PC-3 (cell line): ENCODE data around the gene WDFY3. TPM values are rescaled to one million over a fixed set of nuclear protein-coding genes. Genes with fewer than 3 reads are reported as not detected.
A peak's percentile ranks its signal among the peaks of the same experiment; 100 is the strongest.

Experiments
- ATAC-seq: fragments of 200-7000 bp; cut with Tn5 transposase; 2 replicates; pipeline ENCODE4 v1.9.1; 2020; ENCODE audit warnings: mild to moderate bottlenecking, moderate library complexity
- BruUV-seq: library from RNA; stranded (reverse); fragments of 400-500 nt; replicated peaks from 2 replicates; lab custom pipeline; 2021; lab: Mats Ljungman, UMichigan
- CTCF ChIA-PET: fragments of 300-600 bp; sonication (Branson Sonifier 250); formaldehyde crosslinking; loops from one replicate; lab custom pipeline; 2022; ENCODE audit warnings: antibody characterized with exemption; lab: Charles Lee
- POLR2A ChIA-PET: fragments of 300-600 bp; sonication (Branson Sonifier 250); formaldehyde crosslinking; loops from one replicate; lab custom pipeline; 2022; ENCODE audit warnings: antibody characterized with exemption; ENCODE audit not compliant: unreplicated experiment; lab: Charles Lee
- DNase-seq: peaks from one replicate; pipeline ENCODE4 v3.0.0-alpha.2; 2015
- H2AFZ ChIP-seq: fragments of 300-600 bp; sonication (generic); 2 replicates; pipeline ENCODE4 v1.6.0; 2016; ENCODE audit warnings: antibody characterized with exemption, low read length
- H3F3A ChIP-seq: fragments of 300-600 bp; sonication (generic); one replicate; pipeline ENCODE4 v1.6.0; 2017; ENCODE audit warnings: antibody characterized with exemption, low read length, control low read depth, mild to moderate bottlenecking; ENCODE audit not compliant: unreplicated experiment
- H3K27ac ChIP-seq: fragments of 300-600 bp; sonication (generic); 2 replicates; pipeline ENCODE4 v1.5.1; 2016; ENCODE audit warnings: mild to moderate bottlenecking, low read length
- H3K27me3 ChIP-seq: fragments of 300-600 bp; sonication (generic); 2 replicates; pipeline ENCODE4 v1.6.1; 2016; ENCODE audit warnings: low read length, mixed read lengths
- H3K36me3 ChIP-seq: fragments of 300-600 bp; sonication (generic); 2 replicates; pipeline ENCODE4 v1.6.1; 2016; ENCODE audit warnings: low read depth, mixed run types, low read length, mixed read lengths
- H3K4me1 ChIP-seq: fragments of 300-600 bp; sonication (generic); 2 replicates; pipeline ENCODE4 v1.5.1; 2016; ENCODE audit warnings: low read length; ENCODE audit not compliant: insufficient read depth
- H3K4me2 ChIP-seq: fragments of 300-600 bp; sonication (generic); 2 replicates; pipeline ENCODE4 v1.6.0; 2016; ENCODE audit warnings: low read length
- H3K4me3 ChIP-seq: fragments of 300-600 bp; sonication (generic); 2 replicates; pipeline ENCODE4 v1.5.1; 2016; ENCODE audit warnings: mild to moderate bottlenecking, low read length, mixed read lengths
- H3K79me2 ChIP-seq: fragments of 300-600 bp; sonication (generic); 2 replicates; pipeline ENCODE4 v1.6.1; 2017; ENCODE audit warnings: low read length, mixed read lengths
- H3K9ac ChIP-seq: fragments of 300-600 bp; sonication (generic); 2 replicates; pipeline ENCODE4 v1.6.0; 2016; ENCODE audit warnings: mild to moderate bottlenecking, low read length
- H3K9me2 ChIP-seq: fragments of 300-600 bp; sonication (generic); replicated peaks from 2 replicates; pipeline ENCODE4 v1.6.1; 2016; ENCODE audit warnings: mixed run types, low read length, mixed read lengths
- H3K9me3 ChIP-seq: fragments of 300-600 bp; sonication (generic); 2 replicates; pipeline ENCODE4 v1.6.1; 2016; ENCODE audit warnings: low read length, mixed read lengths
- H4K20me1 ChIP-seq: fragments of 300-600 bp; sonication (generic); 2 replicates; pipeline ENCODE4 v1.6.1; 2016; ENCODE audit warnings: low read length, mixed read lengths
- CTCF ChIP-seq: fragments of 300-600 bp; sonication (generic); conservative IDR thresholded peaks from 2 replicates; pipeline ENCODE4 v1.5.1; 2017; ENCODE audit warnings: antibody characterized with exemption, low read depth, mild to moderate bottlenecking, low read length
- EZH2 ChIP-seq: fragments of 300-600 bp; sonication (generic); IDR thresholded peaks from one replicate; pipeline ENCODE4 v1.6.1; 2017; ENCODE audit warnings: antibody characterized with exemption, mild to moderate bottlenecking, low read length; ENCODE audit not compliant: unreplicated experiment
- EZH2phosphoT487 ChIP-seq: fragments of 300-600 bp; sonication (generic); IDR thresholded peaks from 2 replicates; pipeline ENCODE4 v1.6.1; 2018; ENCODE audit warnings: mild to moderate bottlenecking, antibody characterized with exemption, low read length, borderline replicate concordance
- intact Hi-C: fragments of 100-400 bp; cut with micrococcal nuclease; formaldehyde crosslinking; loops from 2 replicates; pipeline ENCODE4 v1.9.0; 2023
- total RNA-seq: library from RNA; depleted of rRNA; stranded (reverse); fragments of >200 nt; gene quantifications from 2 replicates; pipeline ENCODE4 v1.2.3, GENCODE V29; 2014

The WDFY3 gene
- total RNA-seq, 1 experiment from 2014 or later = 23.1 TPM

DNA sequence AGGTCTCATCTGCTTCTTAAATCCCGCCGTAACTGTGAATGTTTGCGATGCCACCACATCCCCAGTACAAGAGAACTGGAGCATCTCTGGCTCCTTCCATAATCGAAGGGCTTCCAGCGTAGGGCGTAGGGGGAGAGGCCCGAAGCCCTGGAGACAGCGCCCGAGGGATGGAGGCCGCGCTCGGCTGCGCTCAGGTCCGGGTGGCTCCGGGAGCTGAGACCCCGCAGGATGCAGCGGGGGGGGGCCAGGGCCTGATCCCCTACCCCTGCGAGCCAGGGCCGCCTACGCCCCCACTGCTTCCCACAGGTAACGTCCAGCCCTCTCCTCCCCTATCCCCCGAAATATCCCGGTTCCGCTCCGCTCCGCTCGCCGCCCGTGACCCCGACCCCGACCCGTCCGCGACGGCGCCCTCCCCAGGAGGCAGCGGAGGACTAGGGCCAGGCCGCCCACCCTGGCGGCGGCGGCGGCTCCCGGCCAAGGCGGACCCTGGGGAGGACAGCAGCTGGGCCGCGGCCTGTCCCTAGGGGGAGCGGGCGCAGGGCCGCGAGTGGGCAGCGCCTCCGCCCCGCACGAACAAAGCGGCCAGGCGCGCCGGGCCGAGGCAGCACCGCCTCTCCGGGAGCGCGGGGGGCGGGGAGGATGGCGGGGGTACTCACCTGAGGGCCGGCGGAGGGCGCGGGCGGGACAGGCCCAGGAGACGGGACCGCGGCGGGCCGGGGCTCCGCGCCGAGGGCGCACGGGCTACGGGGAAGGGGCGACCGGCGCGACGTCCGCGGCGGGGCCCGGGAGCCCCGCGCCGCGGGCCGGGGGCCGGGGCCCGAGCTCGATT, 723 bp downstream of the WDFY3 start:
- Histone ChIP-seq H2AFZ (peak overlapping the region; percentile 88), H3K27ac (no peak overlapping the region), H3K4me1 (peaks cover 18% of the 10 kb centered on the region), H3F3A (no peaks in the 10 kb centered on the region), H3K9ac (peak overlapping the region; percentile 70), H3K36me3 (no peaks in the 10 kb centered on the region), H3K4me2 (peak overlapping the region; percentile 83), H3K79me2 (peaks cover 52% of the 10 kb centered on the region), H3K4me3 (peak overlapping the region; percentile 77), H3K27me3 (no peaks in the 10 kb centered on the region), H3K9me3 (no peaks in the 10 kb centered on the region), H3K9me2 (no peaks in the 10 kb centered on the region), H4K20me1 (no peaks in the 10 kb centered on the region)
- intact Hi-C loops = loop anchor here (2.0 to 10.0 kb wide), 3 partner anchors 51 to 163 kb away; no protein-coding TSS in a partner anchor
- no TSS peak for BruUV-seq
- TF ChIP-seq EZH2 (no peak), EZH2phosphoT487 (no peak), CTCF (no peak)
- ATAC-seq (peak; percentile 37), DNase-seq (peak; percentile 26)
- ChIA-PET POLR2A (no interaction called here), CTCF (interaction anchor here (1.1 to 1.4 kb wide), 2 partner anchors 215 to 387 kb away, joined by 4 to 5 read pairs; no protein-coding TSS in a partner anchor)

DNA sequence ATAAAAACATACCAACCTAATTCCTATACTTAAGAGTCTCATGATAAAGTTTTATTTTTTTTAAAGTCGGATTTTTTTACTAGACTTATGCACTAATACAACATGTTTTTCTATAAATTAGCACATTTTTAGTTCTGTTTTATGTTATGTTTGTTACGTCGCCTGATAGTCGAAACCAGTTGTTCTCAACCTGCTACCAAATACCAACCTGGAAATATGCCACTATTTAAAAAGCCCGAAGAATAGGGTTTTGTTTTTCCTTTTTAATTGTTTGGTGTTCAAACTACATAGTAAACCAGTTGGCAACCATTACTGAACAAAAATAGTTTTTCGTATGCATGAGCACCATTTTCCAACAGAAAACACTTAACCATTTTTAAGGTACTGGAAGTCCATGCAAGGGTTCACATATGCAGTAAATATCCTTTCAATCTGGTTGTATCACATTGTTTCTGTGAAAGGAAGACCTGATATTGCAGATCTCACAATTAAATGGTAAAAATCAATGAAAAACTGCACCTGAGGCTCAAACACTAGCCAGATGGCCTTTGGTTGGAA, 1.4 kb downstream of the WDFY3 start:
- Histone ChIP-seq H3K9ac (peak overlapping the region; percentile 70), H3K27ac (no peak overlapping the region), H3K9me2 (no peaks in the 10 kb centered on the region), H3K36me3 (no peaks in the 10 kb centered on the region), H3F3A (no peaks in the 10 kb centered on the region), H3K4me2 (peak overlapping the region; percentile 83), H3K4me1 (peaks cover 18% of the 10 kb centered on the region), H3K9me3 (no peaks in the 10 kb centered on the region), H2AFZ (peak overlapping the region; percentile 75; the same call in 1 of the 2 replicates), H3K27me3 (no peaks in the 10 kb centered on the region), H3K4me3 (peak overlapping the region; percentile 77), H4K20me1 (peaks cover 4% of the 10 kb centered on the region; the same call in 1 of the 2 replicates), H3K79me2 (peaks cover 59% of the 10 kb centered on the region)
- no peak for ATAC-seq
- TSS peak; percentile 43 for BruUV-seq
- intact Hi-C loops = loop anchor here (5.0 to 10.0 kb wide), 2 partner anchors 50 to 163 kb away; no protein-coding TSS in a partner anchor
- ChIA-PET CTCF (no interaction called here), POLR2A (no interaction called here)
- TF ChIP-seq EZH2 = no peak
- no peak for TF ChIP-seq CTCF
- no peak for TF ChIP-seq EZH2phosphoT487
- no peak for DNase-seq
